Right lobe of liver (tissue), 6 donors: ENCODE measurements around the gene DUS2. TPM values are rescaled to one million over a fixed set of nuclear protein-coding genes. Genes with fewer than 3 reads are reported as not detected.

ENCODE experiments used
- ATAC-seq, 4 donors: fragments of 200-7000 bp; cut with Tn5 transposase; one replicate each; pipeline ENCODE4 v1.9.1; 2020; ENCODE audit warnings: mild to moderate bottlenecking in 4 of 4, moderate library complexity in 4 of 4
- DNase-seq, 3 donors: peaks; one replicate each; pipeline ENCODE4 v3.0.0-alpha.2; 2020
- H3K27ac ChIP-seq, 3 donors: fragments of 200-600 bp; one replicate each; pipeline ENCODE4 v1.8.0; 2022
- H3K27me3 ChIP-seq, 2 donors: fragments of 200-600 bp; one replicate each; pipeline ENCODE4 v1.8.0; 2022
- H3K36me3 ChIP-seq, 4 donors: fragments of 200-600 bp; sonication (generic) in 1 of 4; one replicate each; pipeline versions ENCODE4 v1.5.1 to v1.8.0; 2017 to 2022; ENCODE audit warnings: control low read depth in 1 of 4
- H3K4me1 ChIP-seq, 4 donors: fragments of 200-600 bp; sonication (generic) in 1 of 4; one replicate each; pipeline versions ENCODE4 v1.5.1 to v1.8.0; 2017 to 2022; ENCODE audit warnings: control low read depth in 1 of 4
- H3K4me3 ChIP-seq, 3 donors: fragments of 200-600 bp; one replicate each; pipeline ENCODE4 v1.8.0; 2022
- H3K9me3 ChIP-seq, 4 donors: fragments of 200-600 bp; sonication (generic) in 1 of 4; one replicate each; pipeline versions ENCODE4 v1.5.1 to v1.8.0; 2017 to 2022; ENCODE audit warnings: control low read depth in 1 of 4
- POLR2A ChIP-seq: fragments of 450-650 bp; IDR thresholded peaks from one replicate; pipeline ENCODE4 v1.6.1; 2017; ENCODE audit warnings: antibody characterized with exemption, mild to moderate bottlenecking
- WGBS: methylation state at CpG from one replicate; pipeline ENCODE4 v1.1.6; 2018; ENCODE audit warnings: low coverage, low lambda C conversion rate; ENCODE audit not compliant: insufficient coverage; ENCODE audit errors: missing lambda C conversion rate; 5-methylcytosine and 5-hydroxymethylcytosine counted together
- intact Hi-C, 2 donors: fragments of 100-400 bp; cut with DNase I; formaldehyde crosslinking; loops; one replicate each; pipeline versions ENCODE4 v1.11.2 to v1.14.1; 2022
- total RNA-seq, 6 experiments: library from RNA; depleted of rRNA in 2 of 6; stranded (reverse); fragments of >200 nt in 2 of 6; fragmentation: NEBNext Ultra II Directional in 3 of 6; extraction: Animal tissue kit (Norgen Biotek cat#: 25700) in 3 of 6; gene quantifications; one replicate each; pipeline versions ENCODE4 v1.1.0 to v1.2.4, GENCODE V29; 2016 to 2023
- TF ChIP-seq, protein P1 (sequence below), 4 donors: fragments of 200-600 bp in 3 of 4; fragments of 450-650 bp in 1 of 4; IDR thresholded peaks; one replicate each; pipeline versions ENCODE4 v1.5.1 to v1.8.0; 2016 to 2022; ENCODE audit warnings: antibody characterized with exemption in 4 of 4, mild to moderate bottlenecking in 2 of 4
- donor health status: DM: no; HTN: yes; CAD: no.
- donor health status: DM: no; HTN: no; CAD: no.
- donor health status: DM: no; HTN: no; CAD: no.
- donor health status: DM: no; HTN: yes; CAD: no.
- donor health status: DM: no; HTN: yes; CAD: no.

DUS2 gene
- total RNA-seq, 6 experiments from 2014 or later: 7.9 to 16.4 (median 9.2) TPM

DNA sequence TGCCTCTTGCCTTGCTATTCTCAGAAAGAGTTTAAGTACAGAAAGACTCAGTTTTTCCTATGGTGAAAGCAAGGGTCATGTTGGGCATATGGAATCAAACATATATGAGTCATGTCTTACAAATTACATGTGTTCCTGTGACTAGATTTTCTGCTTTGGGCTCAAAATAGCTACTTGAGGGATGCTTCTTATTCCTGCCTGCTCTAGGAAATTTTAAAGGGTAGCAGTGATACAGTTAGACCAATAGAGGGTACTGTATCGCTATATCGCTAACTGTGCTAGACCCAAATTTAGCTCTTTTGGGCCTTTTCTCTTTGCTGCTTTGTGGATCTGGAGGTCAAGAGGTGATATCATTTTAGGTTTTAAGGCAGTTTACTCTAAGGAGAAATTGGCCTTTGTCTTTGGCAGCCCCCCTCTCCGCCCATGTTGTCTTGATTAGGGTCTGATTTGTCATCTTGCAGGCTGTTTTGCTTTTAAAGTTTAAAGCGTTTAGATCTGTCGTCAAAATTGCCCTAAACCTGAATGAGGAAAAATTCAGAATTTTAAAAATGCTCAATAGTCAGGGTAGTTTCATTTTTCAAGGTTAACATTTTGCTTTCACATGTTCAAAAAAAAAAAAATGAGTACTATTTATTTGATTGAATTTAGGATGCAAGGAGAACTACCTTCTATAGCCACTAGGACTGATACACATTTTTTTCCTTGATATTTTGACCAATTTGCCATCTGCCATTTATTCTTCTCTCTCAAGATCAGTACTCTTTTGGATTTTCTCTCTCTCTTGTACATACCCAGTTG lies 70.9 kb downstream of the DUS2 start:
- Histone ChIP-seq H3K27me3 (no peaks in the 10 kb centered on the region), H3K4me1 (peaks cover 0 to 45% (median 13%) of the 10 kb centered on the region in 4 donors), H3K27ac (no peak overlapping the region), H3K9me3 (no peaks in the 10 kb centered on the region), H3K4me3 (no peak overlapping the region), H3K36me3 (no peaks in the 10 kb centered on the region)
- 66% methylated on average over 5 of the region's 5 CpGs for WGBS
- ATAC-seq (peak; percentile 36 to 73 (median 52)), DNase-seq (no peak)
- intact Hi-C loops: no loop called here
- TF ChIP-seq POLR2A: no peak
- TF ChIP-seq, protein P1, sequence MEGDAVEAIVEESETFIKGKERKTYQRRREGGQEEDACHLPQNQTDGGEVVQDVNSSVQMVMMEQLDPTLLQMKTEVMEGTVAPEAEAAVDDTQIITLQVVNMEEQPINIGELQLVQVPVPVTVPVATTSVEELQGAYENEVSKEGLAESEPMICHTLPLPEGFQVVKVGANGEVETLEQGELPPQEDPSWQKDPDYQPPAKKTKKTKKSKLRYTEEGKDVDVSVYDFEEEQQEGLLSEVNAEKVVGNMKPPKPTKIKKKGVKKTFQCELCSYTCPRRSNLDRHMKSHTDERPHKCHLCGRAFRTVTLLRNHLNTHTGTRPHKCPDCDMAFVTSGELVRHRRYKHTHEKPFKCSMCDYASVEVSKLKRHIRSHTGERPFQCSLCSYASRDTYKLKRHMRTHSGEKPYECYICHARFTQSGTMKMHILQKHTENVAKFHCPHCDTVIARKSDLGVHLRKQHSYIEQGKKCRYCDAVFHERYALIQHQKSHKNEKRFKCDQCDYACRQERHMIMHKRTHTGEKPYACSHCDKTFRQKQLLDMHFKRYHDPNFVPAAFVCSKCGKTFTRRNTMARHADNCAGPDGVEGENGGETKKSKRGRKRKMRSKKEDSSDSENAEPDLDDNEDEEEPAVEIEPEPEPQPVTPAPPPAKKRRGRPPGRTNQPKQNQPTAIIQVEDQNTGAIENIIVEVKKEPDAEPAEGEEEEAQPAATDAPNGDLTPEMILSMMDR (IDR thresholded peaks at IDR 0.05): peak; percentile 27 to 51 (median 32)

DNA sequence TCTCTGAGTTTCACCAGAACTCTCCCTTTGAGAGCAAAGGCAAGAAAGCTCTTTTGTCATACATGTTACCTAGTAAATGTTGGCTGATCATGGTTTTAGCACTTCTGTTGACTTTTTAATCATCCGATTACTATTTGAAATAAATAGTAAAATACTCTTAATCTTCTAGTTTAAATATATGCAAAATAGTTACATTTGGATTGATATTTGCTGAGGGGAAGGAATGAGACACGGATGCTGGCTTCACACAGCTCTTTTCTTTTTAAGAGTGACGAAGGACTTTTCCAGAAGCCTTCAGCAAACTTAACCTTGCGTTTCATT lies 71.5 kb downstream of the DUS2 start:
- WGBS: 95% methylated on average over 4 of the region's 4 CpGs
- no peaks in the 10 kb centered on the region for H3K27me3 ChIP-seq
- intact Hi-C loops: no loop called here
- H3K27ac ChIP-seq: no peak overlapping the region
- H3K4me1 ChIP-seq: peaks cover 0 to 45% (median 13%) of the 10 kb centered on the region in 4 donors
- H3K36me3 ChIP-seq: no peaks in the 10 kb centered on the region
- H3K4me3 ChIP-seq: no peak overlapping the region
- no peak for TF ChIP-seq POLR2A
- TF ChIP-seq, protein P1 (IDR thresholded peaks at IDR 0.05): no peak
- no peak for ATAC-seq
- no peak for DNase-seq
- H3K9me3 ChIP-seq: no peaks in the 10 kb centered on the region

DNA sequence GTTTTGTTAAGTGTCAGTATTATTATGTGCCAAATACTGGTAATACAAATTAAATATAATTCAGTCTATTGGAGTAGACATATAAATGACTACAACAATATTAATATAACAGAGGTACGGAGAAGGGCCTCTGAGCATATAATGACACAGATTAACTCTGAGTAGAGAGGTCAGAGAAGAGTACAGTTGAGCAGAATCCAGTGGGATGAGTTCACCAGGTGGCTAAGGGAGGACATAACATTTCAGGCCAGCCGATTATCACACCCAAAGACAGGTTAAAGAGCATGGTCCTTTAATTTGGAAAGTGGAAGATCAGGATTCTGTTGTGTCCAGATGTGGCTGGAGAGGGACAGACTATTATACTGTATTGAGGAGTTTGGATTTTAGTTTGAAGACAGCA lies 73.4 kb downstream of the DUS2 start:
- no peak overlapping the region for H3K4me3 ChIP-seq
- WGBS: 63% methylated on average over 2 of the region's 2 CpGs
- intact Hi-C loops: no loop called here
- TF ChIP-seq, protein P1 (IDR thresholded peaks at IDR 0.05): no peak
- no peak for TF ChIP-seq POLR2A
- no peaks in the 10 kb centered on the region for H3K27me3 ChIP-seq
- DNase-seq: no peak
- H3K4me1 ChIP-seq: peaks cover 0 to 44% (median 9%) of the 10 kb centered on the region in 4 donors
- H3K9me3 ChIP-seq: no peaks in the 10 kb centered on the region
- ATAC-seq: peak in 3 of 4 donors; percentile 9 to 56 (median 32)
- H3K36me3 ChIP-seq: no peaks in the 10 kb centered on the region
- no peak overlapping the region for H3K27ac ChIP-seq

DNA sequence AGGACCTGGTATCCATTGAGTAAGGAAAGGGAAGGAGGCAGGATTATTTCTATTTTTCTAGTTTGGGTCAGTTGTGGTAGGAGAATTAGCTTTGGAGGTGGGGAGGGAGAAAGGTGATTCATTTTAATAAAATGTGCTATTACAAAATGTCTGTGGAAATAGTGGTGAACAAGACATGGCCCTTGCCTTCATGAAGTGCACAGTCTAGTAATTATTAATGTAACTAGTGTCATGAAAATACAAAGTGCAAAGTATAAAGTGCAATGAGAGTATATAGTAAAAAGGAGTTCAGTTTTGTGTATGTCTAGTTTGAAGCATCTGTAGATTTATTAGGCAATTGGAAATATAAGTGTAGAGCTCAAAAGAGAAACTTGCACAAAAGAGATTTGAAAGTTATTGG lies 74.0 kb downstream of the DUS2 start:
- no peaks in the 10 kb centered on the region for H3K9me3 ChIP-seq
- H3K36me3 ChIP-seq: no peaks in the 10 kb centered on the region
- DNase-seq (no peak), ATAC-seq (peak; percentile 48 to 81 (median 70))
- TF ChIP-seq, protein P1 (IDR thresholded peaks at IDR 0.05): no peak
- no peak for TF ChIP-seq POLR2A
- no peaks in the 10 kb centered on the region for H3K27me3 ChIP-seq
- no peak overlapping the region for H3K4me3 ChIP-seq
- H3K4me1 ChIP-seq: peaks cover 0 to 38% (median 9%) of the 10 kb centered on the region in 4 donors
- intact Hi-C loops: no loop called here
- H3K27ac ChIP-seq: no peak overlapping the region
